Measurements from ENCODE around the gene BOLA1. TPM values are rescaled to one million over a fixed set of nuclear protein-coding genes. Genes with fewer than 3 reads are reported as not detected.
"Not testable (repeated sequence)": the region's sequence is repeated elsewhere in the genome, so short reads cannot be mapped to it uniquely, and the experiment has no call there.

Gene BOLA1
- total RNA-seq, 1 donor from 2014 or later = 15.3 TPM

DNA sequence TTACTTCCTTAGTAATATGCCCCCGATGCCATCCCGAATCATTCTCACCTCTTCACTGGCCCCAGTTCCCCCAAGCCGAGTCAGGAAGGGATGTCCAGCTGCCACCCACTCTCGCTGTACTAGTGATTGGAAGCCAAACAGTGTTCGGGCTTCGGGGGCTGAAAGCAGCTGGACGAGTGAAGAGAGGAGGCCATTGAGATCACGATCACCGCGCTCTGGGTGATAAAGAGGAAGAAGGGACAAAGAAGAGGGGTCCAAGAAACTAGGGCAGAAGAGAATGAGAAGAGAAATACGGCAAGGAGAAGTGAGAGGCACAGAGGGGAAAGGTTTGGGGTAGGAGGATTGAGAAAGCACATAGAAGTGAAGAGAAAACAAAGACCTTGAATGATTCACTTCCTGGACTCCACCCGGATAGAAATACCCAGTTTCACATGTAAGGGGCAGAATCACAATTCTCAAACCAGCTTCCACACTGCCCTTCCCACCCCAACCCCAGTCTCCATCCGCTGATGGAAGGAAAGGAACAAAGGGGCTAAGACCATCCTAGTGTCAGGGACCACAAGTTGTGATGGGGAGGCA lies 31.9 kb downstream of the BOLA1 start:
- no peak for DNase-seq

DNA sequence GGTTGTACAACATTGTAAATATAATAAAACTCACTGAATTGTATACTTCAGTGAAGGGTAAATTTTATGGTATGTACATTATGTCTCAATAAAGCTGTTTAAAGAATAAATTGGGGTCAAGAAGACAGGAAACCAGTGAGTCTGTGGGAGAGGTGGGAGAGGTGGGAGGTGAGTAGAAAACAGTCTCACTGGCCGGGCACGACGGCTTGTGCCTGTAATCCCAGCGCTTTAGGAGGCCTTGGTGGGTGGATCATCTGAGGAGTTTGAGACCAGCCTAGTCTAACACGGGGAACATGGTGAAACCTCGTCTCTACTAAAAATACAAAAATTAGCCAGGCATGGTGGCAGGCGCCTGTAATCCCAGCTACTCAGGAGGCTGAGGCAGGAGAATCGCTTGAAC lies 33.1 kb downstream of the BOLA1 start:
- no peak for DNase-seq

DNA sequence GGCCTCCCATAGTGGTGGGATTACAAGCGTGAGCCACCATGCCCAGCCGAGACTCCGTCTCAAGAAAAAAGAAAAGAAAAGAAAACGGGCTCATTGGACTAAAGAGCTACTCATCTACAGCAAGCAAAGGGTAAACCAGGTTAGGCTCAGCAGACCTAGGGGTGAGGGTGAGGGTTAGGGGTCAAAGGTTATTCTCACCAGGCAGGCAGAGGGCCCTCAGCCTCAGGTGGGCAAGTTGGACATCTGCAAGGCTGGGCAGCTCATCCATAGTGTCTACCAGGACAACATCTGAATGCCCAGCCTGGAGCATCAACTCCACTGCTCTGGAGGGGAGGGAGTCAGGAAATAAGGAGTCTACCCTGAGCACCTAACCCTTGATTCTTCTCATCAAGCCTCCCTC lies 33.8 kb downstream of the BOLA1 start:
- no peak for DNase-seq

DNA sequence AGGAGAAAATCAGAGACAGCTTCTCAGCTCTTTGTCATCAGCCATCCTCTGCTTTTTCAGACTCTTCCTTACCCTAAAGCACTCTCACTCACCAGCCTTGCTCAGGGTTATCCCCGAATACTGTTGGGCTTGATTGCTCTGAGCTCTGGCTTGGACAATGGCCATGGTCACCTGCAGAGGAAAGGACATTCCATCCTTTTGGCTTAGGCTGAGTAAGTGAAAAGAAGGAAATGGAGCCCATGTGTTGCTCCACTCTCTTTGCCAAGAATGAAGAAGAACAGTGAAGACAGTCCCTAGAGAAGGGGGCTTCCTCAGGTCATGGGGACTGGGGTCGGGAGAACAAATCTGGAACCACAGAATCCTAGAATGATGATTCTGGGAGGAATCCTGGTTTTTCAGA lies 35.0 kb downstream of the BOLA1 start:
- no peak for DNase-seq

DNA sequence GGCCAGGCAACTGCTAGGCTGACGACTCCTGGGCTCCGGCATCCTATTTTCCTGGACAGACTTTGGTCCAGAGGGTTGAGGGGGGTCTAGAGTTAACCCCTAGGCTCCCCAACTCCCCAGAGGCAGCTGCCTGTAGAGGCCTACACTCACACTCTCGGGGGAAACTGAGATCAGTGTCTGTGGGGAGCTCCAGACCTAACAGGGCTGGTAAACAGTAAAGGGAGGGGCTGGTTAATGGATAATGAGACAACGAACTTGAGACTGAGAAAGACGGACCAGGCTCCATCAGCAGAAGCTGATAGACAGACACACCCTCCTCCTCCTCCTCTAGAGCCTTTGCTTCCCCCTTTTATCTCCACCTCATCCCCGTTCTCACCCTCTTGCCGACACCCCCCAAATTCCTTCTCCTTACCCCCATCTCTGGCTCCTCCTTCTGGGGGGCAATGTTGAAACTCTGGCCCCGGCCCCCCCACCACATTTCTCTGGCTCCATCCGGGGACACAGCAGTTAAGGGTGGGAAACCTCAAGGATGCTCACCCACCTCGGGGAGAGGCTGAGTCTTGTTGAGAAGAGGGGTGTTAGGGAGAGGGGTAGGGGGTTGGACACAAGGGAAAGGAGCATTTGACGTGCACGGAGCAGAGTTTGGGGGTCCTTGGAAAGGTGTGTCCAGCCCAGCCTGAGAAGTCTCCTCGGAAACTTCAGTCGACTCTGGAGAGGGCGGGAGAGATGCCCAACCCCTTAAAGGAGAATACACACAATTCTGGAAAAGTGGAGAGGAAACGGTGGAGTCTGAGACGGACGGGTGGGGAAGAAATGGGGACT lies 37.0 kb downstream of the BOLA1 start, which contains the start of gene MTMR11:
TSS of gene MTMR11 (minus strand) at position 710 of the 822 bp plus-strand sequence. CDS start at position 478, 232 bp downstream.
- DNase-seq = peak; percentile 77

DNA sequence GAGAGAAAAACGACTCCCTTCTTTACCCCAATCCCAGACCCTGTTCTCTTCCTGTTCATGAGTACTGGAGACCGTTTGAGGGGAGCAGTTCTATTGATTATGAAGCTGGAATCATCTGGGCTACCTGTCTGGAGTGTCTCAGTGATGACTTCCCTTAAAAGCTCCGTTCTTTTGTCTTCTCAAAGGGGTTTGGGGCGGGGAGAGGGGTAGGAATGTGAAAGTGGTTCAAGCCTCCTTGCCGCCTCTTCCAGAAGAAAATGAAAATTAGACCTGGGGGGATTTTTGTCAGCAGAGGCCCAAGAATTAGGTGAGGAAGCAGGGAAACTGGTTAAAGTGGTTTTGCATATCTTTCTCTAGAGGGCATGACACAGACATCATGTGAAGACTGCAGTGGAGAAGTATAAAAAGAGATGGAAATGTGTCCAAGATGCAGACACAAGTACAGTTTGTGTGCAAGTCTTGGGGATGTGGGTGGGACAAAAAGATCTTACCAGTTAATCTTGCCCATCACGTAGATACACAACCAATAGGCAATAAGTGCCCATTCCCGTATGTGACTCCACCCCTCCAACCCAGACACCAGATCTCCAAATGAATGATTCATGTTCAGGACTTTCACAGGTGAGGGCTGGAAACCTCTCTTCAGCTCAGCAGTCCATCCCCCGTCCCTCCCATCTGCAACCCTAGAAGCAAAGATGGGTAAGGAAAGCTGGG lies 37.8 kb downstream of the BOLA1 start:
- DNase-seq = peak; percentile 72

DNA sequence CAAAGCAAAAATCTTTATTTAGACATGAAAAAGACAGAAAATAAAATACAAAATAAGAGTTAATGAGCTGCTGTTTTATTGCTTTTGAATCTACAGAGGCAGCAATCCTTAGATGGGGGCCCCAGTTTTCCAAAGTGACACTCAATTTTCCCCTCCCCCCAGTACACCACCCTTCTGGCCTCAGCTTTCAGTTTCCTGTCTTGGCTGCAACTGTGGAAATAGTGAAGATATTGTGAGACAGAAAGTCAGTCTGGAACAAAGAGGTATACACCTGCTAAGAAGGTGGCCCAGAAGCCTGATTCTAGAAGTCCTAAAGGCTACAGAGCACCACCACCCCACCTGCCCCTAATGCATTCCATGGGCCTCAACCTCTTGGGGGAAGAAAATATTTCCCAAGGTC lies 38.4 kb downstream of the BOLA1 start:
- peak; percentile 59 for DNase-seq

DNA sequence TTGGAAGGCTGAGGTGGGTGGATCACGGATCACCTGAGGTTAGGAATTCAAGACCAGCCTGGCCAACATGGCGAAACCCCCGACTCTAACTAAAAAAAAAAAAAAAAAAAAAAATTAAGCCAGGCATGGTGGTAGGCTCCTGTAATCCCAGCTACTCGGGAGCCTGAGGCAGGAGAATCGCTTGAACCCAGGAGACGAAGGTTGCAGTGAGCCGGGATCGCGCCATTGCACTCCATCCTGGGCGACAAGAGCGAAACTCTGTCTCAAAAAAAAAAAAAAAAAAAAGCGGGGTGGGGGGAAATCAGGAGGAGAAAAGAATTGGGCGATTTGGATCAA lies 39.3 kb downstream of the BOLA1 start:
- not testable (repeated sequence) for DNase-seq

DNA sequence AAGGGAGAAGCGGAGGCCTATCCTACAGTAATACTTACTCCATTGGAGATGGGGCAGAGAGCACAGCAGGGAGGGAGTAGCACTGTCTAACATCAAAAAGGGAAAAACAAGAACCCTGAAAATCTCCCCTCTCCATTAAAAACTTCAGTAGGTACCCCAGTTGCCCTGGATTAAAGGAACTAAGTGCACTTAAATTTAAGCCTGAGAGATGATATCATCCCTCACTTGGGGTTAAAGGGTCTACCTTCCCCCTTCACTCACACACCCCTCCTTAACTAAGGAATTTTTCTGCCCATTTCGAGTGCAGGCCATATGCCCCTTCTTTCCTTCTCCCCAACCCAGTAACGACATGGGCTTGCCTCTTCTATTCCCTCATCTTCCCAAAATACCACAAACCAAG lies 41.1 kb downstream of the BOLA1 start:
- no peak for DNase-seq

DNA sequence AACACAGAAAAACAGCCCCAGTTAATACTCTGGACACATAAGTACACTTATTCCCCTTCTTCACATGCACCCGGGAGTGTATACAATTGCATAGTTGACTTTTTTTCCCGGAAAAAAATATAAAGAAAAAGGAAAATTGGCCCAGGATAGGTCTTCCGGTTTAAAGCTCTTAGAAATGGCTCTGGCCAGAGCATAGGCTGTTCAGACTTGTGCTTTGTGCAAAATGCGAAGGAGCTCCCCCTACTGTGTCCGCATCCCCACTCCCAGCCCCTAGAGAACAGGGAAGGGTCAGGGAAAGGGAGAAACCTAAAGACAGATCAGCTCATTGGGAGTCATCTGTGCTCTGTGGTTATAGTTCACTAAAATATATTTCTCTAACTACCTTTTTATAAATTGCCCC lies 42.8 kb downstream of the BOLA1 start:
- peak; percentile 65 for DNase-seq

DNA sequence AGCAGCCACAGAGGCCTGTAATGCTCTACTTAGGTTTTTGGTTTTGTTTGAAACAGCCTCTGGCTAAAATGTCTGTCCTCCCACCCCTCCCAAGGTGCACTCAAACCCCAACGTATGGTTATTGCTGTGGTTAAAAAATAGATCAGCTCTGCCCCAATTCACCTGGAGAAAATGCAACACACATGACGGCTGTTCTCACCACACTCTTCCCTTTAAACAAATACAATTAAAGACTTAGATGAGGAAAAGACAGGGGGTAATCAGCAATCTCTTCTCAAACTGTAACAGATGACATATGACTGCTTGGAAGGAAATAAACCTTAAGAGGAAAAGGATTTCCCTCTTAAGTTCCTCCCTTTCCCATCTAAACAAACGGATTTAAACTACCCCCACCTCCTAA lies 43.5 kb downstream of the BOLA1 start:
- DNase-seq = no peak

DNA sequence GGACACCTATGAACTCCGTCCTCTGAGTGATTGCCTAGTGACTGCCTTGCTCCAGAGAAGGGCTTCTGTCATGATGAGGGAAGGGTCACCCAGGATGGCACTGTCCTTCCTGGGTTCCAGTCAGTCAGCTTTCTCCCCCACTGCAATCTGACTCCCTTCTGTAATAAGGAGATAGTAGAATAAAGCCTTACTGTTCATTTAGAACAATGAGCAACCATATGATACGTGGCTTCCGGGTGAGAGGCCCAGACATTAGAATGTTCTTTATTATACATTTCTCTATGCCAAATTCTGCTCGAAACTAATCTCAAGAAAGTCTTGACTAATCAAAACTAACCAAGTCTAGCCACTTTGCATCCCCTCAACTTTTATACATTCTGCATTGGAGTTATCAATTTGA lies 45.8 kb downstream of the BOLA1 start:
- no peak for DNase-seq

DNA sequence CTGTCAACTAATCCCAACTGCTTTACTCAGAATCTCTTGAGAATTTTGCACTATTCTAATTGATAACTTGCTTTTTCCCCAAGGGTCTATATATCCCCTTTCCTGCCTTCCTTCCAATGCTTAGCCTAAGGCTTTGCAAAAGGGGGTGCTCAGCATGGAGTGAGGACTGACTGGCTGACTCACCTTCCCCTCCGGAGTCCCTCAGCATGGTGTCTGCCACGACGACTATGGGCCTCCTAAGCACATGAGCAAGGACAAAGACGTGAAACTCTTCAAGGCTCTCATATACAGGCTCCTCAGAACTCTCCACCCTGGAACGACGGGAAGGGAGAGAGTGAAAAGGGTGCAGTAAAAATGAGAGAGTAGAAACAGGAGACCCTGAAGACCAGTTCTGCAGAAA lies 50.5 kb downstream of the BOLA1 start:
- DNase-seq = no peak

Other genes starting within 250 kb of the BOLA1 start
- 1.7 TPM for gene FCGR1A, start 116.9 kb upstream of the BOLA1 start, total RNA-seq
- 3.7 TPM for gene SV2A, start 18.3 kb downstream of the BOLA1 start, total RNA-seq
- gene SF3B4, start 28.2 kb downstream of the BOLA1 start, total RNA-seq = 9.9 TPM
- gene MTMR11, start 37.3 kb downstream of the BOLA1 start, total RNA-seq = 21.0 TPM
- 26.8 TPM for gene OTUD7B, start 111.2 kb downstream of the BOLA1 start, total RNA-seq
- gene VPS45, start 168.2 kb downstream of the BOLA1 start, total RNA-seq = 51.6 TPM

Data from tongue (tissue), 2 donors.